HL-60/S4 treated with phorbol 12-myristate 13-acetate at 8.2 ng/mL for 4 days and 3 days (cell line): ENCODE data around the gene MUL1.

ENCODE experiments used
- in situ Hi-C: fragments of 300-500 bp; cut with MboI; formaldehyde crosslinking; loops from 2 replicates; pipeline ENCODE4 v1.15.0; 2022; ENCODE audit warnings: low sequenced_read_pairs

Gene MUL1

DNA sequence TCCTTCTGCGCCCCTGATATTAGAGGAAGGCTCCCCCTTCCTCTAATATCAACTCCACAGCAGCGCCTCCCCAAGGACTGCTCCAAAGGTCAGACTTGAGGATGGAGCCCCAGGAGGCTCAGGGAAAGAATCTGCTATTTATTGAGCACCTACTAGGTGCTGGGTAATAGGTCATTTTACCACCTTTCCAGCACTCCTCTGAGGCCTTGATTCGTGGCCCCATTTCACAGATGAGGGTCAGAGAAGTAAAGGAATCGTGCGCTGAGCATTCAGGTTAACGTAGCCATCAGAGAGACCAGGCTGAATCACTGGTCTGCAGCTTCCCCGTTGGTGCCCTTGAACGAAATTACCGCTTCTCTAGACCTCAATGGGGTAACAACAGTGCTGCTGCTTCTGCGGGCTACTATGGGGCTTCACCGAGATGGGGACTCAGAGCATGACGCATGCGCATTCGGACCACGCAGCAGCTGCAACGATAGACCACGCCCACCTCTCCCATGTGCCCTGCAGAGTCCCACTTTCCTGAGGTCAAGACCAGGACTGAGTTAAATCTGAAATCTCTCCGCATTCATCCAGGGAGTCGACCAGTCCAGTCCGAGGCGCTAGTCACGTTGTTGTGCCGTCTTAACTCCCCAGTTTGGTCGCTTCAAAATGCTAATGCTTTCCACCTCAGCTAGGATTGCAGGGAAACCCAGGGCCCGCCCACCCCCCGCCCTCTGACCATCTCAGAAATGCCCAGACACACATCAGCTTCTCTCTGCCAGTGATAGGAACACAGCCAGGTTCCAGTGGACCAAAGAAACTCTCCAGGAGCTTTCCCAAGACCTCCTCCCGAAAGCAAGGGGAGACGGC, 34.9 kb downstream of the MUL1 start:
- in situ Hi-C loops: no loop called here

DNA sequence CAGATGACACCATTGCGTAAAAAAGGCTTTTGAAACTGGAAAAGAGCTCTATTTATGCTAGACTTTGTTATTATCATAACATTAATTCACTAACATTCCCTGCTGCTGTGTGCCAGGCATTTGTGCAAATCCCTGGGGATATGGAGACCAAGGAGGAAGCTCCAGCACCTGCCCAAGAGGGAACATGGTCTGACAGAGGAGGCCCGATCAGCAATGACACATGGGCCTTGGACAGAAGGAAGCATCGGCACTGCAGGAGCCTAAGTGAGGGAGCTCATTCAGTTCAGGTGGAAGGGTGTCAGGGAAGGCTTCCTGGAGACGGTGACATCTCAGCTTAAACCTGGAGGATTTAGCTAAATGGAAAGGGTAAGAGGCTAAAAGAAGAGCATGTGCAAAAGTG, 35.8 kb downstream of the MUL1 start:
- in situ Hi-C loops: no loop called here

DNA sequence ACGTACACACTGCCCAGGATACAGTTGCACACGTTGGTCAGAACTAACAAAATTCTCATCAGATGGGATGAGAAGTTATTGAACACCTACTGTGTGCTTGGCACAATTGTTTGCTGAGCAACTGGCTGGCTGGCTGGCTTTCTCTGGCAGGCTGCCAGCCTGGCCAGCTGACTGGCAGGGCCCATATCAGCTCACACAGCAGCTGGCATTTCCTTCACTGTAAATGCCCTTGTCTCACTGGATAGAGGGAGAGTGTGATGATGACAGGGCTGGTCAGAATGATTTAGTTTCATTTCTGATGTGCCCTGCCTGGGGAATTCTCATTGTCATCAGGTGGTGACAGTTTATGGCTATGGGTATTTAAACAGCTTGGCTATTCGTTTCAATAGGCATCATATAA, 37.8 kb downstream of the MUL1 start:
- in situ Hi-C loops: no loop called here

GRCh38 chr1:20469406-20470076, 38.4 kb downstream of the MUL1 start:
- in situ Hi-C loops: no loop called here

GRCh38 chr1:20466273-20466672, 41.7 kb downstream of the MUL1 start:
- in situ Hi-C loops: no loop called here

DNA sequence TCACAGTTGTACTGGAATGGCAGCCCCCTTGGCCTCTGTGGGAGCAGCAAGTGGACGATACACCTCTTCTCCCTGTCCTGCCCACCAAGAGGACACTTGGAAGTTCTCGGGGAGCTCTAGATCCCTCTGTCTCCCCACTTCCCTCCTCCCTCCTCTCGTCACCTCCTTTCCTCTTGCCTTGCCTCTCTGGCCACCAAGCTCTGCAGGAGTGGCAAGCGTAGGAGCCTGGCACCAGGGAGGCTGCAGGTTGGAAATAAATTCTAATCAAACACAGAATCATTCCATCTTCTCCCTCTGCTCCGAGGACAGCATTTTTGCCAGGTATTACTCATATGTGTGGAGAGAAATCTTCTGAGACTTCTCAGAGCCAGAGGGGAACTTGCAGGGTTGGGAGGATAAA, 42.8 kb downstream of the MUL1 start:
- in situ Hi-C loops: no loop called here

- in situ Hi-C loops: no loop called here
These were observed 44.4 kb downstream of the MUL1 start for GRCh38 chr1:20463502-20463901.

GRCh38 chr1:20462397-20462796, 45.6 kb downstream of the MUL1 start:
- in situ Hi-C loops: no loop called here

DNA sequence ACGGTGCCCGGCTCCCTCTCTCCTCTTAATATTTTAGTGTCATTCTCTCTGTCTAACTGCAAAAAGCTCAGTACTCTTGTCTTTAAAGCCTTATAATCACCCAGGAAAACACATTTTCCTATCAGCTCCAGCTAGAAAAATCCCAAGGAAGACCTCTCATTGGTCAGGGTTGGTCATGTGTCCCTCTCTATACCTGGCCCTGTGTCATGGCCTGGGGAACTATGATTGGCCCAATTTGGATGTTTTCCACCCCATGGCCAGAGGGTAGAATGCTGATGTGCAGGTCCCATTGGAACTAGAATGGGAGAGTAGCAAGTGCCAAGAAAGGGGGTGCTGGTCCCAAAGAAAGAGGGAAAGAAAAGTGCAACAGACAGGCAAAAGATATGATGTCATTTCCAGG, 49.2 kb downstream of the MUL1 start:
- in situ Hi-C loops: no loop called here

DNA sequence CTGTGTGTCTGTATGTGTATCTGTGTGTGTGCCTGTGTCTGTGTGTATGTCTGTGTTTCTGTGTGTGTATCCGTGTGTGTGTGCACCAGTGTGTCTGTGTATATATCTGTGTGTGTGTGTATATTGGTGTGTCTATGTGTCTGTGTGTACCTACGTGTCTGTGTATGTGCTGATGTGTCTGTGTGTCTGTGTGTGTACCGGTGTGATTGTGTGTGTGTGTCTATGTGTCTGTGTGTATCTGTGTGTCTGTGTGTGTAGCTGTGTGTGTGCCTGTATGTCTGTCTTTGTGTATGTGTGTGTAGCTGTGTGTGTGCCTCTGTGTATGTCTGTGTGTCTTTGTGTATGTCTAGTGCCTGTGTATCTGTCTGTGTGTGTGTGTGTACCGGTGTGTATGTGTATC, 53.9 kb downstream of the MUL1 start:
- in situ Hi-C loops: no loop called here

DNA sequence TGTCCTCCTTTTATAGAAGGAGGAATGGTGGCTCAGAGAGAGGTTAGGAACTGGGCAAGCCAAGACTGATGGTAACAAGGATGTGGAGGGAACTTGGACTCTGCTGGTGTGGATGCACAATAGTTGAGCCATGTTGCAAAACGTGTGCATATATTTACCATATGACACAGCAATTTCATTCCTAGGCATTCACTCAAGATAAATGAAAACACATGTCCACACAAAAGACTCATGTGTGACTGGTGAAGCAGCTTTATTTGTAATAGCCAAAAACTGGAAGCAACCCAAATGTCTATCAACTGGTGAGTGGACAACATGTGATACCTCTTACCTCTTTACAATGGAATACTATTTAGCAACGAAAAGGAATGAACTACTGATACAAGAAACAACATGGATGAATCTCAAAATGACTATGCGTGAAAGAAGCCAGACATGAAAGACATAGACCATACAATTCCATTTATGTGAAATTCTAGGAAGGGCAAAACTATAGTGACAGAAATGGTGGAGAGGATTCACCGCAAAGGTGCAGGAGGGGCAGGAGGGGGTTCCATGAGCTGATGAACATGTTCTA, 58.1 kb downstream of the MUL1 start:
- in situ Hi-C loops: no loop called here
